GM12872 (cell line): ENCODE measurements around the gene LSP1.

Source experiments
- CTCF ChIP-seq: IDR thresholded peaks from 3 replicates; pipeline ENCODE4 v1.5.1; 2011; ENCODE audit warnings: low read depth, mild to moderate bottlenecking, low read length, moderate library complexity; ENCODE audit not compliant: insufficient read depth

Gene LSP1

DNA sequence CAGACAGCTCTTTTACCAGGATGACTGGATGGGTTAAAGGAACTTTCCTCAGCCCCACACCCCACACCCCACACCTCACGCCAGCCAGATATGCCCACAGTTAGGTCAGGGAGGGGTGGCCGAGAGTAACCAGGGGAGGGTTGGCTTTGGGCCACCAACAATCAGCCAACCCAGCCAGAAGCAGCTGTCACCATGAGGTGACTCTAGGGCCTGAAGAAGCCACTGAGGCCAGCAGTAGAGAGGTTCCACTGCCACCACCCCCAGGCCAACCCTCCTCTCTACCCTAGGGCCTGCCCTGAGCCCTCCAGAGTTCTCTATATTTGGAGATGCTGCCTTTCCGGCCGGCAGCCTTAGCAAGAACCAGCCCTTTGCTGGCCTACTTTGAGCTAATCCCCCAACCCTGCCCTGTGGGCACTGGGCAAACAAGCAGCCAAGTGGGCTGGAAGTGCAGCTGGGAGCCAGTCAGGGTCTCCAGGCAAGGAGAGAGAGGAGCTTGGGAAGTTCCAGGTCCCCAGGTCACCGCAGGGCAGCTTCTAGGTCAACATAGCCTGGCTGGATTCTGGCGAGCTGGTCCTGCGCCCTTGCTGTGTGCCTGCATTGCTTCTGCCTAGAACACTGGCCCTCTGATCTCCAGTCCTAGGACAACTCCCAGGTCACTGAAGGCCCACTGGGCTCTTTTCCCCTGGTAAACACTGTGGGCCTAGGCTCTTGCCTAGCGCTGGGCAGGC is 30.1 kb upstream of the LSP1 start:
- TF ChIP-seq CTCF: no peak

DNA sequence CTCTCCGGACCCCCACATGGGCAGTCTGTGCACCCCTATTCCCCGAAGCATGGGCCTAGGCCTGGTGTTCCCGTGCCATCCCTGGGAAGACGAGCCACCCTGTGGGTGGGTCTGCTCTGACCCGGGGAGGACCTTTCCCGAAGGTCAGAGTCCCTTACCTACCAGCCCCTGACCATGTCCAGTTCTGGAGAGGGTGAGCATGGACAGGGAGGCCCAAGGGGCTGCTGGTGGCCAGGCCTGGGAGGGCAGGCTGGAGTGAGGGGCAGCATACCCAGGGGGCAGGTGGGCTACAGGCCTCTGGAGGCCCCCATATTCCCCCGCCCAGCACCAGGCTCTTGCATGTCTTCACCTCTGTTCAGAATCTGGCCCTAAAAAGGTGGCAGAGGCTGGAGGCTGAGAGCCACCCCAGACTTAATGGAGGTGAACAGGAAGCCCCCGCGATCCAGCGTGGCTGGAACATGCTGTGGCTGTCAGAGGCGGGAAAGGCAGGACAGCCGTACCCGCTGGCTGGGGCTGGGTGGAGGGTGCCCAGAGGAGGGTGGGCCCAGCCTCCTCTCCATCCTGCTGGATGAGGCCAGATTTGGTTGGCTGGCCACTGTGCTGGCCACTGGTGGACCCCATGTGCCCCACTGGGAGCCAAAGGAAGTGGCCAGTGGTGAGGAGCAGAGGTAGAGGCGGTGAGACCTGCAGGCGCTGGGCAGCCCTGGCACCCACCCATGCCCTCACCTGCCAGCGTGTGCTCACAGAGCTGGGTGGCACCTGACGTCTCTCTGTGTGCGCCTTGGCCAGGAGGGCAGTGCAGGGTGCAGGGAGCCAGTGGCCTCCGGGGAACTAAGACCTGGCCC is 29.3 kb upstream of the LSP1 start:
- TF ChIP-seq CTCF: no peak

DNA sequence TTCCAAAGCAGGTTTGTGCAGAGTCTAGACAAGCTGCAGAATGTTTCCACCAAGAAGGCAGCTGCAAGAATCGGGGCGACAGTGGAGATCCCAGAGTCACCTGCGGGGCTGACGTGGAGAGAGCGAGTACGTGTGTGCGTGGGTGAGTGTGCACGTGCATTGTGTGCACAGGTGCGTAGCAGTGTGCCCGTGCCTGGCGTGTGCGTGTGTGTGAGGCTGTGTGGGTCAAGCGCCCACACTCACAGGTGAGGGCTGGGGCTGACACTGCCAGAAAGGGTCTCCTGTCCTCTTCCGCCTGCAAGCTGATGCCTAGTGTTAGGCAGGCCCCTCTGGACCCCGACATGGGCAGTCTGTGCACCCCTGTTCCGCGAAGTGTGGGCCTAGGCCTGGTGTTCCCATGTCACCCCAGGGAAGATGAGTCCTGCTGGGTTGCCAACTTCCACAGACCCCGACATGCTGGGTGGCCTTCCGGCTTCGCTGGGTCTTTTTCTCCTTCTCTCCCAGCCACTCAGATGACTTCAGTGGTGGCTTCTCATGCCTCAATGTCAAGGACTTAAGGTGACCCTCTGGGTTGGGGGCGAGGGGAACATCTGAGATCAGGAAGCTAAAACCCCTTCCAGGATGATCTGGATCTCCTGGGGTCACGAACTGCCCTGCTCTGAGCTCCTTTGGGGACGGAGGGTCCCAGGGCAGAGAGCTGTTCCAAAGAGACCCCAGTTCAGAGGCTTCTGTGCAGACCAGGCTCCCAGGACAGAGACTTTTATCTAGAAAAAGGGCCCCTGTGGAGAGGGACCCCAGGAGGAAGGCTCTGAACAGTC is 28.5 kb upstream of the LSP1 start:
- no peak for TF ChIP-seq CTCF

DNA sequence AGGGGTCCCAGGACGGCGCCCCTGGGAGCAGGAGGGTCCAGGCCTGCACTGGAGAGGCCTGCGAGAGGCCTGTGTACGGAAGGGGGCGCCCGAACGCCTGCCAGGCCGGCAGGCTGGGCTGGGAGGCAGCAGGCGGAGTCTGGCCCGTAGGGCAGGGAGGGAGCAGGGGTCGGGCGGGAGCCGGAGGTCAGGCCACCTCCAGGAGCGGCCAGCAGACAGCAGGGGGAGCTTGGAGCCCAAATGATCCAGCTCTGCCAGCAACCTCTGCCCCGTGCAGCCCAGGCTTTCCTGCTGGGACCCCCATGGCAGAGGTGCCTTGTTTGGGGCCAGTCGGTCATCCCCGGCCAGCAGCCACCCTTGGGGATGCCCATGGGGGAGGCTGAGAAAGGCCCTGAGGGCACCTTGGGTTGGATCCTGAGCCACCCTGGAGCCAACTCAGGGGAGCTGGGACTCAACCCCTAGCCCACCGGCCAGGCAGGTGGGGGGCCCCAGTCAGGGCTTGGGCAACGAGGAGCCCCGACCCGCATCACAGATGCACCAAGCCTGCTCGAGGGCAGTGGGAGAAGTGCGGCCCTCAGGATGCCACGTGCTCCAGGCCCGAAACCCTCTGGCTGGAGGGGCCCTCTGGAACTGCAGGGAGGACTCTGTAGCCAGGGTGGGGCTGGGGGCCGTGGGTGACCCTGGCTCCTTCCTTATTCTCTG is 27.7 kb upstream of the LSP1 start:
- peak; percentile 67 for TF ChIP-seq CTCF

- TF ChIP-seq CTCF: no peak
Measured at GRCh38 chr11:1825785-1826451, 27.0 kb upstream of the LSP1 start.

GRCh38 chr11:1826552-1827094 is 26.3 kb upstream of the LSP1 start:
- TF ChIP-seq CTCF: no peak
